Small intestine (tissue), 7 donors: Measurements from ENCODE around the gene CPNE1. TPM values are rescaled to one million over a fixed set of nuclear protein-coding genes. Genes with fewer than 3 reads are reported as not detected.

ENCODE experiments used
- DNase-seq, 2 donors: peaks; one replicate each; pipeline versions ENCODE4 v3.0.0 to v3.0.0-alpha.2; 2013
- FAIRE-seq: peaks from 2 replicates; lab custom pipeline; 2012; peaks lifted over from hg19 to GRCh38; lab: Jason Lieb, UNC
- H3K27ac ChIP-seq, 3 donors: one replicate each; pipeline ENCODE4 v1.5.1; 2013; ENCODE audit warnings: low read length in 2 of 3, mild to moderate bottlenecking in 2 of 3, control low read depth in 1 of 3, inconsistent platforms in 1 of 3, low read depth in 1 of 3, moderate library complexity in 1 of 3
- H3K27me3 ChIP-seq, 3 donors: one replicate each; pipeline ENCODE4 v1.6.1; 2013; ENCODE audit warnings: low read length in 3 of 3, inconsistent platforms in 1 of 3; ENCODE audit not compliant: control insufficient read depth in 3 of 3, insufficient read depth in 3 of 3
- H3K36me3 ChIP-seq, 3 donors: one replicate each; pipeline ENCODE4 v1.6.1; 2013; ENCODE audit warnings: low read length in 3 of 3, inconsistent platforms in 1 of 3, low read depth in 1 of 3, mild to moderate bottlenecking in 1 of 3, moderate library complexity in 1 of 3; ENCODE audit not compliant: control insufficient read depth in 3 of 3, insufficient read depth in 2 of 3
- H3K4me1 ChIP-seq, 3 donors: one replicate each; pipeline ENCODE4 v1.6.1; 2013; ENCODE audit warnings: low read length in 2 of 3, inconsistent platforms in 1 of 3, low read depth in 1 of 3, mild to moderate bottlenecking in 1 of 3, moderate library complexity in 1 of 3; ENCODE audit not compliant: control insufficient read depth in 3 of 3, insufficient read depth in 2 of 3
- H3K4me3 ChIP-seq, 3 donors: one replicate each; pipeline ENCODE4 v1.5.1; 2013; ENCODE audit warnings: low read length in 3 of 3, control low read depth in 1 of 3, inconsistent platforms in 1 of 3, low read depth in 1 of 3, mild to moderate bottlenecking in 1 of 3, moderate library complexity in 1 of 3
- H3K9me3 ChIP-seq, 2 donors: one replicate each; pipeline ENCODE4 v1.6.1; 2013; ENCODE audit warnings: low read depth in 1 of 2, low read length in 1 of 2; ENCODE audit not compliant: control insufficient read depth in 2 of 2, insufficient read depth in 1 of 2
- WGBS, 3 donors: extraction: QIAGEN DNeasy Blood & Tissue Kit; methylation state at CpG; one replicate each; pipeline ENCODE4 v1.1.7; 2013; 5-methylcytosine and 5-hydroxymethylcytosine counted together
- polyA plus RNA-seq, 4 donors: library from polyadenylated mRNA; stranded (reverse) in 3 of 4; unstranded in 1 of 4; fragments of 200-250 nt in 3 of 4; fragments of 120-200 nt in 1 of 4; gene quantifications; one replicate each; pipeline versions ENCODE4 v1.2.1 to v1.2.3, GENCODE V29; 2013
- donor health status: healthy with polysubstance abuse.
- donor health status: control.
- donor health status: control.
- donor health status: Bipolar disorder and iron deficiency.
- donor health status: healthy.

Gene CPNE1
- polyA plus RNA-seq, 4 donors: 94.3 to 132 (median 113) TPM

DNA sequence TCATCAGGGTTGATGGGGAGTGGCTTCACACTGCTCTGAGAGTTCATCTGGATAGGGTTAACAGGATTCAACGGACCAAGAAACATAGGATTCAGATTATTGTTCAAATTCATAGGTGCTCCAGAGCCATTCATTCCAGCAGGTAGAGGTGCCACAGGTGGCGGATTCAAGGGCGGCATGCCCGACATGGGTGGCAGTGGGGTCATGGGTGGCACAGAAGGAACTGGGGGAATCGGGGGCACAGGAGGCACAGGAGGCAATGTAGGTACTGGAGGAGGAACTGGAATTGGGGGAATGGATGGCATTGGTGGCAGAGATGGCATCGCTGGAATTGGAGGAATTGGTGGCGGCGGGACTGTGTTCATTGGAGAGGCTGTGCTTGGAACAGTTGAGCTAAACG lies 10.3 kb downstream of the CPNE1 start:
- H3K4me3 ChIP-seq: no peak overlapping the region
- DNase-seq: no peak
- no peaks in the 10 kb centered on the region for H3K27me3 ChIP-seq
- FAIRE-seq: no peak
- no peak overlapping the region for H3K27ac ChIP-seq
- H3K36me3 ChIP-seq: peaks cover 17 to 25% (median 18%) of the 10 kb centered on the region in 3 donors
- no peaks in the 10 kb centered on the region for H3K9me3 ChIP-seq
- WGBS, 3 donors: 95 to 98% (median 97%) methylated on average over 9 of the region's 9 CpGs
- no peaks in the 10 kb centered on the region for H3K4me1 ChIP-seq

DNA sequence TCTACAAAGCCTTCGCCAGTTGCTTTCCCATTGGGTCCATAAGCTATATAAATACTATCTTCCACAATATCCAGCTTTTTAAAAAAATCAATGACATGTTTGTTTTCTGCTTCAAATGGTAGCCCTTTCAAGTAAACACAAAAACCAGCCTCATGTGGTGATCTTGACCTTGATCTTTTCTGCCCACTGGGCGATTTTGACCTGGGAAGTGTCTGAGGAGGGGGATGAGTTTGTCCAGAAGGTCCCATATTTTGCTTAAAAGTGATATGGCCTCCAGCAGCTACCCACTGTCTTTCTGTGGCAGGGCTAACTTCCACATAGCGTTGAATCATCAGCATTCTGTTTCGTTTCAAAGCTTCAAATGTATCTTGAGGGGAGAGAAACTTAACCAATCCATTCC lies 10.8 kb downstream of the CPNE1 start:
- H3K36me3 ChIP-seq: peaks cover 17 to 25% (median 18%) of the 10 kb centered on the region in 3 donors
- H3K4me1 ChIP-seq: no peaks in the 10 kb centered on the region
- H3K4me3 ChIP-seq: no peak overlapping the region
- DNase-seq: no peak
- WGBS, 3 donors: 91 to 95% (median 92%) methylated on average over 4 of the region's 4 CpGs
- no peaks in the 10 kb centered on the region for H3K27me3 ChIP-seq
- FAIRE-seq: no peak
- no peak overlapping the region for H3K27ac ChIP-seq
- no peaks in the 10 kb centered on the region for H3K9me3 ChIP-seq

DNA sequence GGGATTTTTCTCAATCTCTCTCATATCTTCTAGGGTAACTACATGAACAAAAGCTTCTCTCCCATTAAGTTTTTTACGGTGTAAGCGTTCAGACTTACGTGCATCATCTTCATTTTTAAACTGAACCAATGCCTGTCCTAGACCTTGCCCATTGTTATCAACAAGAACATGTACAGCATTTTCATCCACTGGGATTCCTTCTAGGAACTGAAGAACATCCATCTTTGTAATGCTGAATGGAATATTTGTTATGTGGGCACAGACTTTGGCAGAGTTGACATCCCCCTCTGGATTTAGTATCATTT lies 11.3 kb downstream of the CPNE1 start:
- FAIRE-seq: no peak
- H3K36me3 ChIP-seq: peaks cover 17 to 25% (median 18%) of the 10 kb centered on the region in 3 donors
- H3K4me3 ChIP-seq: no peak overlapping the region
- H3K27ac ChIP-seq: no peak overlapping the region
- no peak for DNase-seq
- H3K27me3 ChIP-seq: no peaks in the 10 kb centered on the region
- H3K9me3 ChIP-seq: no peaks in the 10 kb centered on the region
- H3K4me1 ChIP-seq: no peaks in the 10 kb centered on the region
- WGBS, 3 donors: 96 to 99% (median 97%) methylated on average over 3 of the region's 3 CpGs

- H3K4me3 ChIP-seq: no peak overlapping the region
- H3K27me3 ChIP-seq: no peaks in the 10 kb centered on the region
- WGBS, 3 donors: 94 to 96% (median 95%) methylated on average over 13 of the region's 13 CpGs
- H3K27ac ChIP-seq: no peak overlapping the region
- peaks cover 17 to 25% (median 18%) of the 10 kb centered on the region in 3 donors for H3K36me3 ChIP-seq
- no peaks in the 10 kb centered on the region for H3K9me3 ChIP-seq
- H3K4me1 ChIP-seq: no peaks in the 10 kb centered on the region
- DNase-seq: no peak
- no peak for FAIRE-seq
Observed at GRCh38 chr20:35652641-35653429, 11.9 kb downstream of the CPNE1 start.

DNA sequence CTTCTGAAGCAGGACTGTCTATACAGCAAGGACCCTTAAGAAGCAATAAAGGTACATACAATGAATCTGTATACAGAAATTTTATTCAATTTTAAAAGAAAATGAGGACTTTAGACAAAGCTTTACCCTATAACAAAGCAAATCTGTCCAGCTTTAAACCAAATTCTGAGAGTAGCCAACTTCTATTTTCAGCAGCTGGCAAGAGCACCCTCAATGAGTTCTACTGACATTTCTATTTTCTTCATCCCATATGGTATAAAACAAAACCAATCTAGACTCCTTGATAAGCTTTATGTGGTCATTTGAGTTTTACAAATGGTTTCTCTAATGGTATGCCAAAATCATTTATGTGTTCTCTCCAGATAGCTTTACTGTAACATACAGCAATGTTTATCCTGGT lies 12.7 kb downstream of the CPNE1 start:
- FAIRE-seq: no peak
- DNase-seq: no peak
- H3K4me1 ChIP-seq: no peaks in the 10 kb centered on the region

DNA sequence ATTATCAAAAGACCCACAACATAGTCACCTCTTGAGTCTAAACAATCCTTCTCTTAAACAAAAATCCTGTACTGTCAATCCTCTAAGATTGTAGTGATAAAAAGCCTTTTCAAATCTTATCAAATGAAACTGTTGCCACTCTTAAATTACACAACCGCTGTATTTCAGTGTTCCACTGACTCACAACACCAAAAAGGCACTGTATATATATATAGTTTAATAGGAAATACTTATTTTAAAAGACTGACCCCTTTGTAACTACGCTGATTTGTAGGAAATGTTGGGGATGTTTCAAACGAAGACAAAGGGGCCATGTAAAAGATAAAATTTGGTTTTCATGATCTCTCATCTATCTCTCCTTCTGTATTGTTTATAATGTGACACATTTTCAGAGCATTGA lies 14.1 kb downstream of the CPNE1 start:
- no peaks in the 10 kb centered on the region for H3K4me1 ChIP-seq

More for the DNA sequence above, 12.7 kb downstream of the CPNE1 start:
- Histone ChIP-seq H3K27me3 (no peaks in the 10 kb centered on the region), H3K27ac (no peak overlapping the region), H3K9me3 (no peaks in the 10 kb centered on the region), H3K4me3 (no peak overlapping the region), H3K36me3 (peaks cover 18 to 25% (median 19%) of the 10 kb centered on the region in 3 donors)

DNA sequence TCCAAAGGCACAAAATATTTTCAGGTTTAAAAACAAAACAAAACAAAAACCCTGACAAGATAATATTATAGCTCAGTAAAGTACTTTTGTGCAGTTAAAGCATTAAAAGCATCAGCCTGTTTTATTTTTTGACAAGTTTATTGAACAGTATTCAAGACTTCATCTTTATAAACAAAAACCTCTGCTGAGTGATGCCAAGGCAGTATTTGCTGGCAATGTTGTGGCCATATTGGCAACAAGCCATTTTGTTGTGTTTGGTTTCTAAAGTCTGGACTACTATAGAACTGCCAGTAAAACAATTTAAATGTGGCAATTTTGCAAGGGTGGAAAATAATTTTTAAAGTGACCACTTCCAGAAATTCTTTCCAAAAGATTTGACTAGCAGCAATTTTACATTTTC lies 15.9 kb downstream of the CPNE1 start:
- Histone ChIP-seq H3K27me3 (no peaks in the 10 kb centered on the region), H3K27ac (no peak overlapping the region), H3K9me3 (no peaks in the 10 kb centered on the region), H3K4me3 (no peak overlapping the region), H3K4me1 (no peaks in the 10 kb centered on the region), H3K36me3 (peaks cover 8 to 13% (median 12%) of the 10 kb centered on the region in 3 donors)
- FAIRE-seq (no peak), DNase-seq (no peak)

More for the DNA sequence above, 14.1 kb downstream of the CPNE1 start:
- WGBS, 3 donors: 77 to 79% (median 78%) methylated on average over 3 of the region's 3 CpGs
- H3K27me3 ChIP-seq: no peaks in the 10 kb centered on the region
- H3K9me3 ChIP-seq: no peaks in the 10 kb centered on the region
- no peak overlapping the region for H3K27ac ChIP-seq
- H3K36me3 ChIP-seq: peaks cover 18 to 22% (median 19%) of the 10 kb centered on the region in 3 donors
- no peak for FAIRE-seq
- H3K4me3 ChIP-seq: no peak overlapping the region
- no peak for DNase-seq

GRCh38 chr20:35644806-35645205 lies 19.9 kb downstream of the CPNE1 start:
- no peak overlapping the region for H3K27ac ChIP-seq
- H3K4me1 ChIP-seq: no peaks in the 10 kb centered on the region
- FAIRE-seq (no peak), DNase-seq (no peak)
- H3K36me3 ChIP-seq: peaks cover 0 to 4% (median 2%) of the 10 kb centered on the region in 3 donors
- H3K27me3 ChIP-seq: no peaks in the 10 kb centered on the region
- no peak overlapping the region for H3K4me3 ChIP-seq
- H3K9me3 ChIP-seq: no peaks in the 10 kb centered on the region
- 81 to 91% (median 91%) methylated on average over 2 of the region's 2 CpGs for WGBS, 3 donors

GRCh38 chr20:35643045-35643444 lies 21.7 kb downstream of the CPNE1 start:
- H3K27ac ChIP-seq: no peak overlapping the region

More at GRCh38 chr20:35643045-35643444, 21.7 kb downstream of the CPNE1 start:
- Histone ChIP-seq H3K4me1 (no peaks in the 10 kb centered on the region), H3K36me3 (peaks cover 0 to 4% (median 2%) of the 10 kb centered on the region in 3 donors), H3K27me3 (no peaks in the 10 kb centered on the region), H3K9me3 (no peaks in the 10 kb centered on the region), H3K4me3 (no peak overlapping the region)
- 92 to 97% (median 94%) methylated on average over 7 of the region's 7 CpGs for WGBS, 3 donors
- DNase-seq (no peak), FAIRE-seq (no peak)
